CD4-positive, alpha-beta T cell treated with Interleukin-4 for 1 hour (primary cell): ENCODE results near the gene SSU72.

Source experiments
- DNase-seq, 2 donors: peaks; one replicate each; pipeline ENCODE4 v3.0.0-alpha.2; 2020 to 2022

SSU72 gene

DNA sequence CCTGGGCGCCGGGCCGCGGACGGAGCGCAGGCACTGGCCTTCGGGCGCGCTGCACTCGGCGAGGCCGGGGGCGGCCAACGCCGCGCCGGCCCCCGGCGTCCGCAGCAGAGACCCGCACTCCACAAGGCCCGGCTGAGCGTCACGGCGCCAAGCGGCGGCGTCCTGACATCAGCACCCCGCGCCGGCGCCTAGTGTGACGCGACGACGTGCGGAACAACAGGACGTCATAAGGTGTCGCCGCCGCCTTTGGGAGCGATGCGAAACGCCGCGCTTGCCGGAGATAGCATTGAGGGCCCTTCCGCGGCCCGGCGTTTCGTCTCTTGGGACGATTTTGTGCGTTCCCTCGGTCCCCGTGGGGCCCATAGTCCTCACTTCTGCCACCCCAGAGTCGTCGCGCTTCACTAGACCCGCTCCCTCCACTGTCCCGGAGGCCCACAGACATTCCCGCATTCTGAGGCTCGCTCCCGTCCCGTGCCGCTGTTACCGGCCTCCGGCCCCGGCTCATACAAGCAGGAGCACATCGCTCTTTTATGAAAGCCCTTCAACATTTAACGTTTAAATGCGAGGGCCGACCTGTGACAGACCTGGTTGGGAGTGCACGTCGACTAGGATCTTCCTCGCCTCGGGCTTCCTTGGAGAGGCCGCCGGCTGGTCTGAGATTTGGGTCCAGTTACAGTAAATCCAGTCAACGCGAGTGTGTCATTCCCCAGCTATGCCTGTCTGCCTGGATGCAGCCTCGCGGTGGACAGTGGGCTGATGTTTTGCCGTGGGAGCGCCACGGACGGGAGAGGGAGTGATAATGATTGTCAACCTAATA, at the start of gene SSU72:
SSU72 (minus strand) TSS at position 143 of the 817 bp plus-strand sequence. CDS start 306 bp downstream, outside the sequence.
- peak; percentile 92 to 93 for DNase-seq

- no peak for DNase-seq
These were observed 49.2 kb upstream of the SSU72 start for GRCh38 chr1:1623631-1624442.

- DNase-seq = no peak
These were observed 48.5 kb upstream of the SSU72 start for GRCh38 chr1:1623181-1623630.

DNA sequence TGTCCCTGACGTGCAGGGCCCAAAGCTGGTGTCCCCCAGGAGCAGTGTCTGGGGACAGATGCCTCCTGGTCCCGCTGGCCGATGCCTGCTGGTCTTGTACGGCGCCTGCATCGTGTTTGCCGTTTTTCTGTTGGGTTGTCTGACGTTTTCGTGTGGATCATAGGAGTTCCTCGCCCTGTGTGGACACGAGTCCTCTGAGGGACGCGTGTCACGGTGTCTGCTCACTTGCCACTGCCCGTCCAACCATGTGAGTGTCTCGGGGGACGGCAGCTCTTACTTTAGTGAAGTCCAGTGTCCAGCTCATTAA, 48.1 kb upstream of the SSU72 start:
- no peak for DNase-seq

DNA sequence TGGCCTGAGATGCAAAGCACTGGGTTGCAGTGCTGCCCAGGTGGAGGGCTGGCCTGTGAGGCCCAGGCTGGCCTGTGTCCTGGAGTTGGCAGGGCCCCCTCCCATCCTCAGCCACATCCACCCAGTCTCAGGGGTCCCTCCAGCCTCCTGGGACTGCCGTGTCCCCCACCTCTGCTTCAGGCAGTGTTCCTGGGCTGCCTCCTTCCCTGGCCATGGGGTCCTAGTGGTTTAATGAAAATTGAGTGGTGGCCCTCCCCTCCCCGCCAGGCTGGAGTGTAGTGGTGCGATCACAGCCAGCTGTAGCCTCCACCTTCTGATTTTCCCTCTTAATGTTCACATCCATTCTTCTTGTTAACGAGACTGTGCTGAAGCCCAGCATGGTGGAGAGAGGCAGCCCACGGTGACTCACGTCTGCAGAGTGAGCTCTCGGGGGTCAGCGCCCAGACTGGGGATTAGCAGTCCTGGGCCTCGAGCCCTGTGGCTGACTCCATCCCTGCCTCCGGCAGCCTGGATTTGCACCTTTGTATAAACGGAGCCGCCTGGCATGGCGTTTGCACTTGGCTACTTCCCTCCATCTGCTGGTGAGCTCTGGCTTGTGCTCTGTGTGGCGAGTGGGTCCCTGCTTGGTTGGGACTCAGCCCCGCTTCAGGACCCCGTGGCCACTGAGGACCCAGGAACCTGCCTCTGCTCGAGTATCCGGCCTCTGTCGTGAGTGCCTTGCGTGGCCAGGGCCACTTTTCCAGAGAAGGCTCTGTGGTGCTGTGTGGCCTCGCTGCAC, 47.5 kb upstream of the SSU72 start:
- DNase-seq = no peak

GRCh38 chr1:1621173-1622009, 46.7 kb upstream of the SSU72 start:
- no peak for DNase-seq

DNA sequence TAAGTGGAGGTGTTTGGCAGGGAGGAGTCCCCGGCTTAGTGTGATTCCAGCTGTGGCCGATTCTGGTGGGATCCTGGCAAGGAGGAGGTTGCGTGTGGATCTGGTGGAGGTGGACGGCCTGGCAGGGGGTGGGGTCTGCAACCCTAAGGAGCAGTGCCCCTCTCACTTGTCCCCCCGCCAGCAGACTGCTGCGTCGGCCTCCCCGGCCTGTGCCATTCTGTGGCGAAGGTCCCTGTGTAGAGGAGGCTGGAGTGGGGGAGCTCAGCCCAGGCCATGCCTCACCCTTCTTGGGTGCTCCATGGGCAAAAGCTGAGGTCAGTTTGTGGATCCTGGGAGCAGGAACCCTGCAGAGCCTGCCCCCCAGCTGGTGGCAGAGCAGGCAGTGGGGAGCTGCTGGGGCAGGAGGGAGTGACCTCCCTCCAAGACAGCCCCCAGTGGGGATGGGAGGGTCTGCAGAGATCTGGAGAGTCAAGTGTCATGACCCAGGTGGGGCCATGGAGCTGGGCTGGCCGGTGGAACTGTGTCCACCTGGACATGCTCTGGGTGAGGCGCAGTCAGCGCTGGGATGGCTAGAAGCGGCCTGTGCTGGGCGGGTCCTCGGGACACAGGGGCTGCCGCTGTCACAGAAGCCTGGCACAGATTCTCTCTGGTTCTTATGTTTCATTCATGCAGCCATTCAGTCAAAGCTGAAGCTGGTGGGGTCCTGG, 45.9 kb upstream of the SSU72 start:
- no peak for DNase-seq

- DNase-seq = no peak
These were observed 45.3 kb upstream of the SSU72 start for GRCh38 chr1:1619917-1620361.

DNA sequence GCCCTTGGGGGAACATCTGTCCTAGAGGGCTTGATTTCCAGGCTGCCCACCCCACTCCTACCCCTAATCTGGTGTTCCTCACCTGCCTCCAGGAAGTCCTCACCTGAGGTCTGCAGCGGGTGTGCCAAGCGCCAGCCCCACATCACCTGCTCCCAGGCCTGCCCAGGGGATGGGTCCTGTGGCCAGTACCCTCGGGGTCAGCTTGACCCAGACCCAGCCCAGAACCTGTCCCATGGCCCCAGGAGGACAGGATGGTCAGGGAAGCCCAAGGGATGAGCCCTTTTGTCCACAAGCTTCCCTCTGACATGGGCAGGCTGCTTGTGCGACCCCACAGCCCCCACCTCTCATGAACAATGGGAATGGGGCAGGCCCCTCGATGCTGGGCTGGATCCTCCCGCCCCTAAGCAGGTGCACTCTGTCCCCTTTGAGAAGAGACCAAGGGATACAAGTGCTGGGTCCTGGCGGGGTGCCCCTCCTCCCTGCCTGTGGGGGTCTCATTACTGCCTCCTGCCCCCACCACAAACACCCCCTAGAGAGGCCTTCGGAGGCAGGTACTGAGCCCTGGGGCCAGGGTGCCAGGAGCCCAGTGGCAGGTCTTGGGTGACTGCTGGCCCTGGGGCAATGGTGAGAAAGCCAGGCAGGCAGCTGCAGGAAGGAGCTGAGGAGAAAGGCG, 43.9 kb upstream of the SSU72 start:
- DNase-seq = no peak

DNA sequence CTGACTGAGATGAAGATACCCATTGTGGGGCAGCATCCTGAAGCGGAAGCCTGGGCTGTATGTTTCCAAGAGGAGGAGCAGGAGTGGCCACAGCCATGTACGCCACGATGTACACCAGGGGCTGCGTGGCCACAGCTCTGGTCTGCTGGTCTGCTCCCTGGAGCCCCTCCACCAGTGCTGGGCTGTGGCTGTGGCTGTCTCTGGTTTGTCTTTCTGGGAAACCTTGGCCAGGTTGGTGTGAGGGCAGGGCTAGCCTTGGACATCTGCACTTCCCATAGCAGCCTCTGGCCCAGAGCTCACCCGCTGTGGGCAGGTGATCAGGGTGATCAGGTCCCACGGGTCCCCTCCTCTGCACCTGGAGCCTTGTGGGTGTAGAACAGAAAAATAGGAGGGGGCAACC, 43.3 kb upstream of the SSU72 start:
- DNase-seq = no peak

DNA sequence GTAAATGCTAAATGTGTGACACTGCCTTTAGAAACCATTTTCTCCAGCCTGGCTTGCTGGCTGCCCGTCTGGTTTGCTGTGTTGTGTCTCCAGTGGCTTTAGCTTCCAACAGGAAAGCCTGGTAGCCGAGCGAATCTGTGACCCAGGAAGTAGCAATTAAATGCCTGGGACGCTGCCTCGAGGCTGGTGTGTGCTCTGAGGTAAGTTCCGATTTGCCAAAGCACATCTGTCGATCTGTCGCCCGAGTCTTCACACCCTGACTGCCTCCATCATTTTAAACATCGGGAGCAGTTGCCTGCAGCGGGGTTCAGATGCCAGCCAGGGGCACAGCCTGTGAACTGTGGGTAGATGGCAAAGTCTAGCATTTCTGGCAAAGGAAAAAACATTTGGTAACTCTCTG, 42.9 kb upstream of the SSU72 start:
- DNase-seq = no peak

- no peak for DNase-seq
These were observed 42.2 kb upstream of the SSU72 start for GRCh38 chr1:1616838-1617237.

- peak; percentile 47 to 55 for DNase-seq
These were observed 41.6 kb upstream of the SSU72 start for GRCh38 chr1:1616045-1616790.

- DNase-seq = peak; percentile 98
These were observed 40.8 kb upstream of the SSU72 start, which contains the start of gene MIB2 for GRCh38 chr1:1615256-1616044. TSS of gene MIB2 (plus strand) at chr1:1615500. CDS start at chr1:1623453, 7,953 bp downstream.

- no peak for DNase-seq
These were observed 40.2 kb upstream of the SSU72 start for GRCh38 chr1:1614954-1615255.

- DNase-seq = peak; percentile 69 to 75
These were observed 39.7 kb upstream of the SSU72 start for GRCh38 chr1:1614204-1614953.

GRCh38 chr1:1613509-1614082, 38.9 kb upstream of the SSU72 start:
- DNase-seq = no peak

DNA sequence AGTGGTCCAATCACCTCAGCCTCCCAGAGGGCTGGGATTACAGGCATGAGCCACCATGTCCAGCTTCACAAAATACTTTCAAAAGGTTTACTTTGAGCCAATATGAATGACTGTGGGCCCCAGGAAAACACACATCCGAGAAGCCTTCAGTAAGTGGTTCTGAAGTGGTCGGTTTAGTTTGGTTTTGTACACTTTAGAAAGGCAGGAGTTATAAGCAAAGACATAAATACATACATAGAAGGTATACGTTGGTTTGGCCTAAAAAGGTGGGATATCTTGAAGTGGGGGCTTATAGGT, 37.4 kb upstream of the SSU72 start:
- DNase-seq = no peak

DNA sequence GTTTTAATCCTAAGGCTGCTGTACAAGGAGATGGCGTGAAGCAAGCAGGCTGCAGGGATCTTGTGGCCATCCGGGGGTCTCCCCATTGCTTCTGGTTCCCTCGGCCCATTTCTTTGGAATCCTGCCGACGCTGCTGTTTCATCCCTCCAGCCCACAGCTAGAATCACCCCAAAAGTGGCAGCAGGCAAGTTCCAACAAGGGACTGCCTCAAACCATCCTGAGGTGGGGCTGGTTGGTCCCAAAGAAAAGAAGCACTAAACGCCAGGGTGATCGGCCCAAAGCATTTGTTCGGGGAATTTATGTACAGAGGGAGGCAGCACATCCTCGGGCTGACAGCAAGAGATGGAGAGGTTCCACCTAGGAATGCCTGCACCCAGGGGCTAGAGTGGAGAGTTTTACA, 36.1 kb upstream of the SSU72 start:
- no peak for DNase-seq
